HS-5 (cell line): ENCODE data around the gene RPAP2.
"Not testable (repeated sequence)": the region's sequence is repeated elsewhere in the genome, so short reads cannot be mapped to it uniquely, and the experiment has no call there.

Source experiments
- DNase-seq: peaks from one replicate; pipeline ENCODE4 v3.0.0-alpha.2; 2012; ENCODE audit warnings: low read depth

The RPAP2 gene

GRCh38 chr1:92298573-92299476 lies at the start of gene RPAP2, which contains the start of gene GLMN:
Gene RPAP2 (plus strand): TSS chr1:92299059. CDS start chr1:92299074, 15 bp downstream.
Gene GLMN (minus strand): TSS chr1:92298987. CDS start chr1:92297999, 988 bp downstream.
- peak; percentile 66 for DNase-seq

- not testable (repeated sequence) for DNase-seq
These were observed 44.1 kb upstream of the RPAP2 start for GRCh38 chr1:92254714-92255113.

- no peak for DNase-seq
These were observed 39.5 kb upstream of the RPAP2 start for GRCh38 chr1:92259350-92259749.

GRCh38 chr1:92262516-92262915 lies 36.3 kb upstream of the RPAP2 start:
- DNase-seq, result no peak

- no peak for DNase-seq
These were observed 25.8 kb upstream of the RPAP2 start for GRCh38 chr1:92273039-92273438.

GRCh38 chr1:92274939-92275338 lies 23.9 kb upstream of the RPAP2 start:
- no peak for DNase-seq

- DNase-seq, result no peak
These were observed 22.8 kb upstream of the RPAP2 start for GRCh38 chr1:92276082-92276481.

- DNase-seq, result peak; percentile 79
These were observed 21.6 kb upstream of the RPAP2 start for GRCh38 chr1:92277105-92277723.

- not testable (repeated sequence) for DNase-seq
These were observed 19.1 kb upstream of the RPAP2 start for GRCh38 chr1:92279781-92280180.

- not testable (repeated sequence) for DNase-seq
These were observed 17.4 kb upstream of the RPAP2 start for GRCh38 chr1:92281411-92281810.

- no peak for DNase-seq
These were observed 7.4 kb upstream of the RPAP2 start for GRCh38 chr1:92291372-92291999.

GRCh38 chr1:92298213-92298572 lies 666 bp upstream of the RPAP2 start:
- no peak for DNase-seq

GRCh38 chr1:92299477-92300150 lies 755 bp downstream of the RPAP2 start:
- DNase-seq, result no peak

GRCh38 chr1:92301021-92301420 lies 2.2 kb downstream of the RPAP2 start:
- no peak for DNase-seq

GRCh38 chr1:92306020-92306419 lies 7.2 kb downstream of the RPAP2 start:
- DNase-seq, result no peak

- DNase-seq, result no peak
These were observed 9.1 kb downstream of the RPAP2 start for GRCh38 chr1:92307980-92308379.

GRCh38 chr1:92310185-92310597 lies 11.3 kb downstream of the RPAP2 start:
- no peak for DNase-seq

GRCh38 chr1:92314024-92314423 lies 15.2 kb downstream of the RPAP2 start:
- no peak for DNase-seq

GRCh38 chr1:92315766-92316599 lies 17.1 kb downstream of the RPAP2 start:
- DNase-seq, result no peak

GRCh38 chr1:92317836-92318493 lies 19.1 kb downstream of the RPAP2 start:
- DNase-seq, result no peak
